GM23338 (cell line): Measurements from ENCODE around the gene FAM76A. TPM values are rescaled to one million over a fixed set of nuclear protein-coding genes. Genes with fewer than 3 reads are reported as not detected.

Experiments
- ATAC-seq: fragments of 200-7000 bp; cut with Tn5 transposase; 3 replicates; pipeline ENCODE4 v1.9.1; 2020
- DNase-seq: peaks from one replicate; pipeline ENCODE4 v3.0.0-alpha.2; 2015; ENCODE audit warnings: low spot score
- H2AFZ ChIP-seq: fragments of 200-600 bp; sonication (generic); 2 replicates; pipeline ENCODE4 v1.8.0; 2016; ENCODE audit warnings: antibody characterized with exemption, mild to moderate bottlenecking, moderate library complexity
- H3F3A ChIP-seq: fragments of 200-600 bp; sonication (generic); replicated peaks from 2 replicates; pipeline ENCODE4 v1.8.0; 2017; ENCODE audit warnings: antibody characterized with exemption, mixed run types, low read depth
- H3K27ac ChIP-seq: fragments of 200-600 bp; sonication (generic); 2 replicates; pipeline ENCODE4 v1.6.1; 2016; ENCODE audit warnings: low read depth
- H3K27me3 ChIP-seq: fragments of 200-600 bp; sonication (generic); 2 replicates; pipeline ENCODE4 v1.8.0; 2016; ENCODE audit warnings: mild to moderate bottlenecking, mixed run types, moderate library complexity; ENCODE audit not compliant: insufficient read depth
- H3K36me3 ChIP-seq: fragments of 200-600 bp; sonication (generic); 2 replicates; pipeline ENCODE4 v1.8.0; 2016; ENCODE audit warnings: mild to moderate bottlenecking; ENCODE audit not compliant: insufficient read depth
- H3K4me1 ChIP-seq: fragments of 200-600 bp; sonication (generic); 2 replicates; pipeline ENCODE4 v1.8.0; 2016; ENCODE audit warnings: mild to moderate bottlenecking, moderate library complexity; ENCODE audit not compliant: insufficient read depth
- H3K4me2 ChIP-seq: fragments of 200-600 bp; sonication (generic); 2 replicates; pipeline ENCODE4 v1.7.1; 2017; ENCODE audit warnings: mixed run types
- H3K4me3 ChIP-seq: fragments of 200-600 bp; sonication (generic); 2 replicates; pipeline ENCODE4 v1.6.1; 2016; ENCODE audit warnings: mixed run types
- H3K79me2 ChIP-seq: fragments of 200-600 bp; sonication (generic); replicated peaks from 2 replicates; pipeline ENCODE4 v1.8.0; 2017; ENCODE audit warnings: mild to moderate bottlenecking; ENCODE audit not compliant: insufficient read depth
- H3K9me2 ChIP-seq: fragments of 200-600 bp; sonication (generic); 2 replicates; pipeline ENCODE4 v1.8.0; 2017; ENCODE audit not compliant: insufficient read depth
- H4K20me1 ChIP-seq: fragments of 200-600 bp; sonication (generic); replicated peaks from 2 replicates; pipeline ENCODE4 v1.8.0; 2017; ENCODE audit warnings: mild to moderate bottlenecking; ENCODE audit not compliant: insufficient read depth
- H3K27ac Mint-ChIP-seq: 2 replicates; pipeline ENCODE4 v1.8.0; 2020; ENCODE audit warnings: inconsistent platforms, mild to moderate bottlenecking, moderate library complexity, mixed read lengths
- H3K27me3 Mint-ChIP-seq: 3 replicates; pipeline ENCODE4 v1.8.0; 2022; ENCODE audit warnings: low read depth, mild to moderate bottlenecking, moderate library complexity, mixed read lengths, inconsistent platforms; ENCODE audit not compliant: insufficient read depth, poor library complexity
- H3K36me3 Mint-ChIP-seq: 3 replicates; pipeline ENCODE4 v1.8.0; 2021; ENCODE audit warnings: low read depth, mild to moderate bottlenecking, inconsistent platforms, moderate library complexity, mixed read lengths
- H3K4me1 Mint-ChIP-seq: 3 replicates; pipeline ENCODE4 v1.8.0; 2020; ENCODE audit warnings: mild to moderate bottlenecking, inconsistent platforms, mixed read lengths
- H3K4me3 Mint-ChIP-seq: 3 replicates; pipeline ENCODE4 v1.8.0; 2021; ENCODE audit warnings: moderate library complexity, mild to moderate bottlenecking, inconsistent platforms, mixed read lengths
- H3K9me3 Mint-ChIP-seq: 3 replicates; pipeline ENCODE4 v1.8.0; 2020; ENCODE audit warnings: moderate library complexity, mild to moderate bottlenecking, inconsistent platforms, mixed read lengths
- CREB1 ChIP-seq: fragments of 250-450 bp; sonication (Bioruptor Pico); IDR thresholded peaks from 2 replicates; pipeline ENCODE4 v1.5.0; 2020; ENCODE audit warnings: low read depth, mild to moderate bottlenecking, moderate library complexity
- EZH2 ChIP-seq: fragments of 200-600 bp; sonication (generic); IDR thresholded peaks from one replicate; pipeline ENCODE4 v1.8.0; 2017; ENCODE audit warnings: antibody characterized with exemption, mild to moderate bottlenecking, low read depth; ENCODE audit not compliant: unreplicated experiment
- EZH2phosphoT487 ChIP-seq: fragments of 200-600 bp; sonication (generic); IDR thresholded peaks from one replicate; pipeline ENCODE4 v1.8.1; 2018; ENCODE audit warnings: antibody characterized with exemption; ENCODE audit not compliant: unreplicated experiment
- JUNB ChIP-seq: IDR thresholded peaks from one replicate; pipeline ENCODE4 v1.6.1; 2016; ENCODE audit warnings: antibody characterized with exemption; ENCODE audit not compliant: unreplicated experiment
- NANOG ChIP-seq: IDR thresholded peaks from 2 replicates; pipeline ENCODE4 v1.6.1; 2016; ENCODE audit warnings: antibody characterized with exemption, borderline replicate concordance
- POLR2AphosphoS5 ChIP-seq: IDR thresholded peaks from 2 replicates; pipeline ENCODE4 v1.6.1; 2016; ENCODE audit warnings: antibody characterized with exemption, low read depth
- STAT1 ChIP-seq: IDR thresholded peaks from one replicate; pipeline ENCODE4 v1.6.1; 2016; ENCODE audit warnings: antibody characterized with exemption; ENCODE audit not compliant: unreplicated experiment
- ZNF114 ChIP-seq: fragments of 250-450 bp; sonication (Bioruptor Pico); IDR thresholded peaks from 2 replicates; pipeline ENCODE4 v1.5.0; 2020; ENCODE audit warnings: mild to moderate bottlenecking, moderate library complexity
- ZNF331 ChIP-seq: fragments of 250-450 bp; sonication (Bioruptor Pico); IDR thresholded peaks from 2 replicates; pipeline ENCODE4 v1.5.0; 2020; ENCODE audit warnings: low read depth, mild to moderate bottlenecking, moderate library complexity
- polyA plus RNA-seq: library from polyadenylated mRNA; unstranded; fragments of >200 nt; fragmentation: Nextera tagmentation; extraction: Ambion mirVana; gene quantifications from 2 replicates; pipeline ENCODE4 v1.2.1, GENCODE V29; 2016
- total RNA-seq: library from RNA; depleted of rRNA; stranded (reverse); fragments of >200 nt; shearing (Covaris generic); gene quantifications from 2 replicates; pipeline ENCODE4 v1.2.3, GENCODE V29; 2014
- TF ChIP-seq, protein P1 (sequence below): fragments of 250-450 bp; sonication (Bioruptor Pico); IDR thresholded peaks from 2 replicates; pipeline ENCODE4 v1.5.0; 2020; ENCODE audit warnings: mild to moderate bottlenecking, moderate library complexity
- TF ChIP-seq, protein P2 (sequence below): IDR thresholded peaks from 2 replicates; pipeline ENCODE4 v1.6.1; 2016; ENCODE audit warnings: antibody characterized with exemption
- TF ChIP-seq, protein P3 (sequence below): IDR thresholded peaks from one replicate; pipeline ENCODE4 v1.6.1; 2018; ENCODE audit warnings: antibody characterized with exemption; ENCODE audit not compliant: unreplicated experiment

The FAM76A gene
- total and polyA plus RNA-seq, 2 experiments from 2014 or later = 12.5 to 13.8 TPM

DNA sequence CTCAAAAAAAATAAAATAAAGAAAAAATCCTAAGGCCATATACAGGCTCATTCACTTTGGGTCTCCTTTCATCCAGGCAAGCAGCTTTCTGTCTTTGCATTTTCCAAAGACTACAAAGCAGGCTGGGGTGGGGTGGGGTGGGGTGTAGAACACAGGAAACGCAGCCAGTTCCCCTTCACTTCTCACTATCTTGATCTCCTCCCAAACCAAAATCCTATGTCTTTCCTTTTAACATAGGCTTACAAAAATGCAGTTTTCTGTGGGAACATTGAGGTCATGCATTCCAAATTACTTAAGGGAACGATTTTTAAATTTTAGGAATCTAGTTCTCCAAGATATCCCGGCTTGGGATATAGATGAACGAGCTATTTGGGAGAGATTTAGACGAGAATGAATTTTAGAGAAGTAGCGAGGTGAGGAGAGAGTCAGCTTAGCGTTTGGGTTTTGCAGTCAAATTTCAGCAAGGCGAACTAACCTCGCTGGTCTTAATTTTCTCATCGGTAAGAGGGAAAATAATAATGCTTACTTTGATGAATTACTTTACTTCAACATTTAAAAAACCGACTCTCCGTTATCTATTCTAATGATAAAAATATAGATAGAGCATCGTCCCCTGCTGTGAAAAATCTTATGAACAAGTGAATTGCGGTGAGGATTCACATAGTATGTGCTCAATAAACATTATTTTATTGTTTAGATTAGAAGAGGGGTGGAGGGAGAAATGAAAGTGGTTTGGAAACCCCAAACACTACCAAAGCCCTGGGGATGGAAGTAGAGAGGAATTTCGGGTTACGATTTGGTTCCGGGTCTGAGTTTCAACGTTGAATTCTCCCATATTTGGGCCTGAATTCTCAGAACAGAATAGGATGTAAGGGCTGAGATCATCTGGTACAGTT is 46.5 kb downstream of the FAM76A start:
- Mint-ChIP-seq H3K9me3 (no peaks in the 10 kb centered on the region), H3K36me3 (no peaks in the 10 kb centered on the region), H3K4me3 (peak overlapping the region; percentile 85), H3K27me3 (peaks cover 8% of the 10 kb centered on the region), H3K4me1 (peaks cover 9% of the 10 kb centered on the region), H3K27ac (peak overlapping the region; percentile 89)
- DNase-seq (peak; percentile 24), ATAC-seq (no peak; the same call in 1 of the 3 replicates)
- Histone ChIP-seq H3K4me3 (peak overlapping the region; percentile 75), H4K20me1 (no peaks in the 10 kb centered on the region), H3K27me3 (no peaks in the 10 kb centered on the region), H3K79me2 (peaks cover 13% of the 10 kb centered on the region), H3K36me3 (no peaks in the 10 kb centered on the region), H3K4me2 (peak overlapping the region; percentile 75), H3K4me1 (peaks cover 6% of the 10 kb centered on the region), H3K9me2 (no peaks in the 10 kb centered on the region), H2AFZ (peak overlapping the region; percentile 47), H3F3A (no peaks in the 10 kb centered on the region), H3K27ac (peak overlapping the region; percentile 29)
- TF ChIP-seq, protein P1, sequence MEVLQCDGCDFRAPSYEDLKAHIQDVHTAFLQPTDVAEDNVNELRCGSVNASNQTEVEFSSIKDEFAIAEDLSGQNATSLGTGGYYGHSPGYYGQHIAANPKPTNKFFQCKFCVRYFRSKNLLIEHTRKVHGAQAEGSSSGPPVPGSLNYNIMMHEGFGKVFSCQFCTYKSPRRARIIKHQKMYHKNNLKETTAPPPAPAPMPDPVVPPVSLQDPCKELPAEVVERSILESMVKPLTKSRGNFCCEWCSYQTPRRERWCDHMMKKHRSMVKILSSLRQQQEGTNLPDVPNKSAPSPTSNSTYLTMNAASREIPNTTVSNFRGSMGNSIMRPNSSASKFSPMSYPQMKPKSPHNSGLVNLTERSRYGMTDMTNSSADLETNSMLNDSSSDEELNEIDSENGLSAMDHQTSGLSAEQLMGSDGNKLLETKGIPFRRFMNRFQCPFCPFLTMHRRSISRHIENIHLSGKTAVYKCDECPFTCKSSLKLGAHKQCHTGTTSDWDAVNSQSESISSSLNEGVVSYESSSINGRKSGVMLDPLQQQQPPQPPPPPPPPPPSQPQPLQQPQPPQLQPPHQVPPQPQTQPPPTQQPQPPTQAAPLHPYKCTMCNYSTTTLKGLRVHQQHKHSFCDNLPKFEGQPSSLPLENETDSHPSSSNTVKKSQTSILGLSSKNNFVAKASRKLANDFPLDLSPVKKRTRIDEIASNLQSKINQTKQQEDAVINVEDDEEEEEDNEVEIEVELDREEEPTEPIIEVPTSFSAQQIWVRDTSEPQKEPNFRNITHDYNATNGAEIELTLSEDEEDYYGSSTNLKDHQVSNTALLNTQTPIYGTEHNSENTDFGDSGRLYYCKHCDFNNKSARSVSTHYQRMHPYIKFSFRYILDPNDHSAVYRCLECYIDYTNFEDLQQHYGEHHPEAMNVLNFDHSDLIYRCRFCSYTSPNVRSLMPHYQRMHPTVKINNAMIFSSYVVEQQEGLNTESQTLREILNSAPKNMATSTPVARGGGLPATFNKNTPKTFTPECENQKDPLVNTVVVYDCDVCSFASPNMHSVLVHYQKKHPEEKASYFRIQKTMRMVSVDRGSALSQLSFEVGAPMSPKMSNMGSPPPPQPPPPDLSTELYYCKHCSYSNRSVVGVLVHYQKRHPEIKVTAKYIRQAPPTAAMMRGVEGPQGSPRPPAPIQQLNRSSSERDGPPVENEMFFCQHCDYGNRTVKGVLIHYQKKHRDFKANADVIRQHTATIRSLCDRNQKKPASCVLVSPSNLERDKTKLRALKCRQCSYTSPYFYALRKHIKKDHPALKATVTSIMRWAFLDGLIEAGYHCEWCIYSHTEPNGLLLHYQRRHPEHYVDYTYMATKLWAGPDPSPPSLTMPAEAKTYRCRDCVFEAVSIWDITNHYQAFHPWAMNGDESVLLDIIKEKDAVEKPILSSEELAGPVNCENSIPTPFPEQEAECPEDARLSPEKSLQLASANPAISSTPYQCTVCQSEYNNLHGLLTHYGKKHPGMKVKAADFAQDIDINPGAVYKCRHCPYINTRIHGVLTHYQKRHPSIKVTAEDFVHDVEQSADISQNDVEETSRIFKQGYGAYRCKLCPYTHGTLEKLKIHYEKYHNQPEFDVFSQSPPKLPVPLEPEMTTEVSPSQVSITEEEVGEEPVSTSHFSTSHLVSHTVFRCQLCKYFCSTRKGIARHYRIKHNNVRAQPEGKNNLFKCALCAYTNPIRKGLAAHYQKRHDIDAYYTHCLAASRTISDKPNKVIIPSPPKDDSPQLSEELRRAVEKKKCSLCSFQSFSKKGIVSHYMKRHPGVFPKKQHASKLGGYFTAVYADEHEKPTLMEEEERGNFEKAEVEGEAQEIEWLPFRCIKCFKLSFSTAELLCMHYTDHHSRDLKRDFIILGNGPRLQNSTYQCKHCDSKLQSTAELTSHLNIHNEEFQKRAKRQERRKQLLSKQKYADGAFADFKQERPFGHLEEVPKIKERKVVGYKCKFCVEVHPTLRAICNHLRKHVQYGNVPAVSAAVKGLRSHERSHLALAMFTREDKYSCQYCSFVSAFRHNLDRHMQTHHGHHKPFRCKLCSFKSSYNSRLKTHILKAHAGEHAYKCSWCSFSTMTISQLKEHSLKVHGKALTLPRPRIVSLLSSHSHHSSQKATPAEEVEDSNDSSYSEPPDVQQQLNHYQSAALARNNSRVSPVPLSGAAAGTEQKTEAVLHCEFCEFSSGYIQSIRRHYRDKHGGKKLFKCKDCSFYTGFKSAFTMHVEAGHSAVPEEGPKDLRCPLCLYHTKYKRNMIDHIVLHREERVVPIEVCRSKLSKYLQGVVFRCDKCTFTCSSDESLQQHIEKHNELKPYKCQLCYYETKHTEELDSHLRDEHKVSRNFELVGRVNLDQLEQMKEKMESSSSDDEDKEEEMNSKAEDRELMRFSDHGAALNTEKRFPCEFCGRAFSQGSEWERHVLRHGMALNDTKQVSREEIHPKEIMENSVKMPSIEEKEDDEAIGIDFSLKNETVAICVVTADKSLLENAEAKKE (CRISPR knock-in tag) = no peak
- TF ChIP-seq CREB1 (CRISPR knock-in tag) (no peak), STAT1 (no peak), EZH2 (no peak), POLR2AphosphoS5 (no peak), JUNB (no peak), ZNF114 (CRISPR knock-in tag) (no peak), NANOG (no peak), EZH2phosphoT487 (no peak), ZNF331 (CRISPR knock-in tag) (no peak)
- TF ChIP-seq, protein P2, sequence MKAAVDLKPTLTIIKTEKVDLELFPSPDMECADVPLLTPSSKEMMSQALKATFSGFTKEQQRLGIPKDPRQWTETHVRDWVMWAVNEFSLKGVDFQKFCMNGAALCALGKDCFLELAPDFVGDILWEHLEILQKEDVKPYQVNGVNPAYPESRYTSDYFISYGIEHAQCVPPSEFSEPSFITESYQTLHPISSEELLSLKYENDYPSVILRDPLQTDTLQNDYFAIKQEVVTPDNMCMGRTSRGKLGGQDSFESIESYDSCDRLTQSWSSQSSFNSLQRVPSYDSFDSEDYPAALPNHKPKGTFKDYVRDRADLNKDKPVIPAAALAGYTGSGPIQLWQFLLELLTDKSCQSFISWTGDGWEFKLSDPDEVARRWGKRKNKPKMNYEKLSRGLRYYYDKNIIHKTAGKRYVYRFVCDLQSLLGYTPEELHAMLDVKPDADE = no peak
- TF ChIP-seq, protein P3, sequence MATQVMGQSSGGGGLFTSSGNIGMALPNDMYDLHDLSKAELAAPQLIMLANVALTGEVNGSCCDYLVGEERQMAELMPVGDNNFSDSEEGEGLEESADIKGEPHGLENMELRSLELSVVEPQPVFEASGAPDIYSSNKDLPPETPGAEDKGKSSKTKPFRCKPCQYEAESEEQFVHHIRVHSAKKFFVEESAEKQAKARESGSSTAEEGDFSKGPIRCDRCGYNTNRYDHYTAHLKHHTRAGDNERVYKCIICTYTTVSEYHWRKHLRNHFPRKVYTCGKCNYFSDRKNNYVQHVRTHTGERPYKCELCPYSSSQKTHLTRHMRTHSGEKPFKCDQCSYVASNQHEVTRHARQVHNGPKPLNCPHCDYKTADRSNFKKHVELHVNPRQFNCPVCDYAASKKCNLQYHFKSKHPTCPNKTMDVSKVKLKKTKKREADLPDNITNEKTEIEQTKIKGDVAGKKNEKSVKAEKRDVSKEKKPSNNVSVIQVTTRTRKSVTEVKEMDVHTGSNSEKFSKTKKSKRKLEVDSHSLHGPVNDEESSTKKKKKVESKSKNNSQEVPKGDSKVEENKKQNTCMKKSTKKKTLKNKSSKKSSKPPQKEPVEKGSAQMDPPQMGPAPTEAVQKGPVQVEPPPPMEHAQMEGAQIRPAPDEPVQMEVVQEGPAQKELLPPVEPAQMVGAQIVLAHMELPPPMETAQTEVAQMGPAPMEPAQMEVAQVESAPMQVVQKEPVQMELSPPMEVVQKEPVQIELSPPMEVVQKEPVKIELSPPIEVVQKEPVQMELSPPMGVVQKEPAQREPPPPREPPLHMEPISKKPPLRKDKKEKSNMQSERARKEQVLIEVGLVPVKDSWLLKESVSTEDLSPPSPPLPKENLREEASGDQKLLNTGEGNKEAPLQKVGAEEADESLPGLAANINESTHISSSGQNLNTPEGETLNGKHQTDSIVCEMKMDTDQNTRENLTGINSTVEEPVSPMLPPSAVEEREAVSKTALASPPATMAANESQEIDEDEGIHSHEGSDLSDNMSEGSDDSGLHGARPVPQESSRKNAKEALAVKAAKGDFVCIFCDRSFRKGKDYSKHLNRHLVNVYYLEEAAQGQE = no peak
